ENCODE measurements around the gene SLC6A8. TPM values are rescaled to one million over a fixed set of nuclear protein-coding genes. Genes with fewer than 3 reads are reported as not detected.
A peak's percentile ranks its signal among the peaks of the same experiment; 100 is the strongest.

Gene SLC6A8
- total RNA-seq, 1 donor: 19.5 TPM

DNA sequence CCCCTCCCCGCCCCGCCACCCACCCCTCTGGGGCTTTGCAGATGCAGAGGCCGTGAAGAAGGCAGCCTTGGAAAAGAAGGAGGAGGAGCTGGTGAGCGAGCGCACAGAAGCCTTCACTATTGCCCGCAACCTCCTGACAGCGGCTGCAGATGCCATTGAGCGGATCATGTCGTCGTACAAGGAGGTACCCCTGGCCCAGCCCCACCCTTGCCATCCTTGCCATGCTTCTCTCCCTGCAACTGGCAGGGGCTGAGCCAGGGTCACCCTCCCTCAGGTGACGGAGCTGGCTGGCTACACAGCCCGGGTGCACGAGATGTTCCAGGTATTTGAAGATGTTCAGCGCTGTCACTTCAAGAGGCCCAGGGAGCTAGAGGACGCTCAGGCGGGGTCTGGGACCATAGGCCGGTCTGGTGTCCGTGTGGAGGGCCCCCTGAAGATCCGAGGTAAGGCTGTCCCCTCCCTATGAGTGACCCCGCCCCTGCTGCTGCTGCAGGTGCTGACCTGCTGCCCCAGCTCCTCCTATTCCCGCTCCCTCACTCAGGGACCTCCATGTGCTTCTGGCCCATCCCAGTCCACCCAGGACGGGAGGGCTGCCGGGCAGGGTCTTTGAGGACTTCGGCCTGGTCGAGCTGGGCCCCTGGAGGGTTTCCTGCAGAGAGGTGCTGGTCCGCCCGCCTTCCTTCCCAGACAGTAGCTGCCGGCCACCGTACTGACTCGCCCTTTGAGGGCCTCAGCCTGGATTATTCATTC is 48.5 kb downstream of the SLC6A8 start:
- Histone ChIP-seq H2AFZ (ENCODE audit: low read length) (no peak overlapping the region), H3K4me1 (ENCODE audit: insufficient read depth, low read length) (no peaks in the 10 kb centered on the region), H3K9me3 (ENCODE audit: low read depth, low read length) (peaks cover 3% of the 10 kb centered on the region), H3K79me2 (ENCODE audit: insufficient read depth, low read length) (no peaks in the 10 kb centered on the region), H4K20me1 (ENCODE audit: insufficient read depth, low read length) (peaks cover 6% of the 10 kb centered on the region), H3K4me3 (ENCODE audit: insufficient read depth, low read length) (no peak overlapping the region), H3K27me3 (ENCODE audit: insufficient read depth, low read length) (no peaks in the 10 kb centered on the region), H3K36me3 (ENCODE audit: insufficient read depth, low read length) (no peaks in the 10 kb centered on the region), H3K27ac (ENCODE audit: low read depth, low read length) (no peak overlapping the region), H3K4me2 (ENCODE audit: insufficient read depth, low read length) (no peak overlapping the region)
- TF ChIP-seq, protein P1, sequence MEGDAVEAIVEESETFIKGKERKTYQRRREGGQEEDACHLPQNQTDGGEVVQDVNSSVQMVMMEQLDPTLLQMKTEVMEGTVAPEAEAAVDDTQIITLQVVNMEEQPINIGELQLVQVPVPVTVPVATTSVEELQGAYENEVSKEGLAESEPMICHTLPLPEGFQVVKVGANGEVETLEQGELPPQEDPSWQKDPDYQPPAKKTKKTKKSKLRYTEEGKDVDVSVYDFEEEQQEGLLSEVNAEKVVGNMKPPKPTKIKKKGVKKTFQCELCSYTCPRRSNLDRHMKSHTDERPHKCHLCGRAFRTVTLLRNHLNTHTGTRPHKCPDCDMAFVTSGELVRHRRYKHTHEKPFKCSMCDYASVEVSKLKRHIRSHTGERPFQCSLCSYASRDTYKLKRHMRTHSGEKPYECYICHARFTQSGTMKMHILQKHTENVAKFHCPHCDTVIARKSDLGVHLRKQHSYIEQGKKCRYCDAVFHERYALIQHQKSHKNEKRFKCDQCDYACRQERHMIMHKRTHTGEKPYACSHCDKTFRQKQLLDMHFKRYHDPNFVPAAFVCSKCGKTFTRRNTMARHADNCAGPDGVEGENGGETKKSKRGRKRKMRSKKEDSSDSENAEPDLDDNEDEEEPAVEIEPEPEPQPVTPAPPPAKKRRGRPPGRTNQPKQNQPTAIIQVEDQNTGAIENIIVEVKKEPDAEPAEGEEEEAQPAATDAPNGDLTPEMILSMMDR (IDR thresholded peaks at IDR 0.05; ENCODE audit: extremely low read depth, low read depth, low read length): no peak
- peak; percentile 69 for DNase-seq (ENCODE audit: insufficient read length, low spot score, missing footprints)

DNA sequence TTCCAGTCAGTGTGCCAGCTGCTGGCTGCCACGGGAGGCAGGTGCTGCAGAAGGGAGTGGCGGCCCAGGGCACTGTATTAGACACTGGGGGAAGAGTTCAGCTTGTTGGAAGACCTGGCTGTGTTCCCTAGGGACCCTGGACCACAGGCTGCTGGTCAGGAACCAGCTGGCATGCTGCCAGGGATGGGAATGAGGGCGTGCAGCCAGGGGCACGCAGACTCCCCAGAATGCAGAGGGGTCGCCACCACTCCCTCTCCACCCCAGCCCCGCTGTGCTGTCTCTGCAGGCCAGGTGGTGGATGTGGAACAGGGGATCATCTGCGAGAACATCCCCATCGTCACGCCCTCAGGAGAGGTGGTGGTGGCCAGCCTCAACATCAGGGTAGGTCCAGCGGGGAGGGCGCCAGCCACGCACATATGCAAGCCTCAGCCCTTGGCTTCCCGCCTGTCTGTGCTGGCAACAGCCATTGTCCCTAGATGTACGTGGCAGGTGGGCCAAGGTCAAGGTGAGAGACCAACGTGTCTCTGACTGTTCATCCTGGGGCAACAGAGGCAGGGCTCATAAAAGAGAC is 49.2 kb downstream of the SLC6A8 start:
- Histone ChIP-seq H4K20me1 (ENCODE audit: insufficient read depth, low read length) (peaks cover 6% of the 10 kb centered on the region), H2AFZ (ENCODE audit: low read length) (no peak overlapping the region), H3K9me3 (ENCODE audit: low read depth, low read length) (peaks cover 2% of the 10 kb centered on the region), H3K4me1 (ENCODE audit: insufficient read depth, low read length) (no peaks in the 10 kb centered on the region), H3K79me2 (ENCODE audit: insufficient read depth, low read length) (no peaks in the 10 kb centered on the region), H3K36me3 (ENCODE audit: insufficient read depth, low read length) (no peaks in the 10 kb centered on the region), H3K4me2 (ENCODE audit: insufficient read depth, low read length) (no peak overlapping the region), H3K4me3 (ENCODE audit: insufficient read depth, low read length) (no peak overlapping the region), H3K27me3 (ENCODE audit: insufficient read depth, low read length) (no peaks in the 10 kb centered on the region), H3K27ac (ENCODE audit: low read depth, low read length) (no peak overlapping the region)
- DNase-seq (ENCODE audit: insufficient read length, low spot score, missing footprints): peak; percentile 75
- TF ChIP-seq, protein P1 (IDR thresholded peaks at IDR 0.05; ENCODE audit: extremely low read depth, low read depth, low read length): no peak

DNA sequence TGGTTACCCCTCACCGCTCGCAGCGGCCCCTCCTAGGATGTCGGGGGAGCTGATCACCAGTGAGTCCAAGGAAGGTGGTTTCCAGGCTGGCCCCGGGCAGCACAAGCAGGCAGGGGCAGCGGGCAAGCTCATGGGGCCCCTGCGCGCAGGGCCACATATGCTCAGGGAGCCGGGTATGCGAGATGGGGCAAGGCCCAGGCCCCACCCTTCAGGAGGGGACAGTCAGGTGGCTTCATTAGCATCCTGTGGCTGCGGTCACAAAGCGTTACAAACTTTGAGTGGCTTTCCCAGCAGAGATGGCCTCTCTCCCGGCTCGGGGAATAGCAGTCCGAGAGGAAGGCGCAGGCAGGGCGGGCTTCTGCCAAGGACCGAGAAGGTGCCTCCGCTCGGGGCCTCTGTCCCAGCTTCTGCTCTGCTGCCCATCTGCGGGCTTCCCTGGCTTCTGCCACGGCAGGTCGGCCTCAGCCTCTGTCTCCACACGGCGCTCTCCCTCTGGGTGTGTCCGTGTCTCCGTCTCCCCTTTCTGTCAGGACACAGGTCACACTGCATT is 50.4 kb downstream of the SLC6A8 start:
- Histone ChIP-seq H3K4me3 (ENCODE audit: insufficient read depth, low read length) (no peak overlapping the region), H3K36me3 (ENCODE audit: insufficient read depth, low read length) (no peaks in the 10 kb centered on the region), H3K9me3 (ENCODE audit: low read depth, low read length) (no peaks in the 10 kb centered on the region), H3K4me2 (ENCODE audit: insufficient read depth, low read length) (no peak overlapping the region), H4K20me1 (ENCODE audit: insufficient read depth, low read length) (peaks cover 6% of the 10 kb centered on the region), H3K4me1 (ENCODE audit: insufficient read depth, low read length) (no peaks in the 10 kb centered on the region), H3K27me3 (ENCODE audit: insufficient read depth, low read length) (no peaks in the 10 kb centered on the region), H3K79me2 (ENCODE audit: insufficient read depth, low read length) (no peaks in the 10 kb centered on the region), H2AFZ (ENCODE audit: low read length) (no peak overlapping the region), H3K27ac (ENCODE audit: low read depth, low read length) (no peak overlapping the region)
- DNase-seq (ENCODE audit: insufficient read length, low spot score, missing footprints): peak; percentile 78
- TF ChIP-seq, protein P1 (IDR thresholded peaks at IDR 0.05; ENCODE audit: extremely low read depth, low read depth, low read length): no peak

Data from osteoblast (primary cell).